Endothelial cell of umbilical vein (primary cell): ENCODE data around the gene TRPC6.

Experiments used
- EZH2 ChIP-seq: IDR thresholded peaks from 2 replicates; pipeline ENCODE4 v1.6.1; 2012; ENCODE audit warnings: borderline replicate concordance, low read depth, mild to moderate bottlenecking, moderate library complexity, low read length, inconsistent platforms; ENCODE audit not compliant: severe bottlenecking
- MYC ChIP-seq: IDR thresholded peaks from one replicate; pipeline ENCODE4 v1.6.1; 2011; ENCODE audit warnings: mild to moderate bottlenecking, low read depth, low read length
- POLR2A ChIP-seq: IDR thresholded peaks from 2 replicates; pipeline ENCODE4 v1.6.1; 2012; ENCODE audit warnings: low read depth, mild to moderate bottlenecking, control low read depth, low read length
- POLR2AphosphoS5 ChIP-seq: IDR thresholded peaks from 2 replicates; pipeline ENCODE4 v1.6.1; 2012; ENCODE audit warnings: low read depth, mild to moderate bottlenecking, control low read depth, low read length, moderate library complexity; ENCODE audit not compliant: insufficient read depth
- TF ChIP-seq, protein P1 (sequence below), 2 donors: IDR thresholded peaks; 1 replicate in 1 of 2; 2 replicates in 1 of 2; pipeline ENCODE4 v1.5.1; 2011; ENCODE audit warnings: low read length in 2 of 2, mild to moderate bottlenecking in 2 of 2, moderate library complexity in 2 of 2, control low read depth in 1 of 2, inconsistent platforms in 1 of 2, low read depth in 1 of 2; ENCODE audit not compliant: insufficient read depth in 1 of 2; ENCODE audit errors: extremely low read depth in 1 of 2
- TF ChIP-seq, protein P2 (sequence below): IDR thresholded peaks from 2 replicates; pipeline ENCODE4 v1.6.1; 2011; ENCODE audit not compliant: insufficient read depth, insufficient read length

- TF ChIP-seq POLR2AphosphoS5 (no peak), POLR2A (no peak), EZH2 (no peak), MYC (no peak)
- TF ChIP-seq, protein P1, sequence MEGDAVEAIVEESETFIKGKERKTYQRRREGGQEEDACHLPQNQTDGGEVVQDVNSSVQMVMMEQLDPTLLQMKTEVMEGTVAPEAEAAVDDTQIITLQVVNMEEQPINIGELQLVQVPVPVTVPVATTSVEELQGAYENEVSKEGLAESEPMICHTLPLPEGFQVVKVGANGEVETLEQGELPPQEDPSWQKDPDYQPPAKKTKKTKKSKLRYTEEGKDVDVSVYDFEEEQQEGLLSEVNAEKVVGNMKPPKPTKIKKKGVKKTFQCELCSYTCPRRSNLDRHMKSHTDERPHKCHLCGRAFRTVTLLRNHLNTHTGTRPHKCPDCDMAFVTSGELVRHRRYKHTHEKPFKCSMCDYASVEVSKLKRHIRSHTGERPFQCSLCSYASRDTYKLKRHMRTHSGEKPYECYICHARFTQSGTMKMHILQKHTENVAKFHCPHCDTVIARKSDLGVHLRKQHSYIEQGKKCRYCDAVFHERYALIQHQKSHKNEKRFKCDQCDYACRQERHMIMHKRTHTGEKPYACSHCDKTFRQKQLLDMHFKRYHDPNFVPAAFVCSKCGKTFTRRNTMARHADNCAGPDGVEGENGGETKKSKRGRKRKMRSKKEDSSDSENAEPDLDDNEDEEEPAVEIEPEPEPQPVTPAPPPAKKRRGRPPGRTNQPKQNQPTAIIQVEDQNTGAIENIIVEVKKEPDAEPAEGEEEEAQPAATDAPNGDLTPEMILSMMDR (IDR thresholded peaks at IDR 0.05; ENCODE audit: extremely low read depth in 1 of 2, insufficient read depth in 1 of 2, low read depth in 1 of 2, low read length in 2 of 2), result peak; percentile 19 to 42
- TF ChIP-seq, protein P2, sequence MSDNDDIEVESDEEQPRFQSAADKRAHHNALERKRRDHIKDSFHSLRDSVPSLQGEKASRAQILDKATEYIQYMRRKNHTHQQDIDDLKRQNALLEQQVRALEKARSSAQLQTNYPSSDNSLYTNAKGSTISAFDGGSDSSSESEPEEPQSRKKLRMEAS, result no peak
Measured at GRCh38 chr11:101436511-101437142, 147.2 kb downstream of the TRPC6 start.
